ENCODE results near the gene SLC41A1.

Gene SLC41A1

DNA sequence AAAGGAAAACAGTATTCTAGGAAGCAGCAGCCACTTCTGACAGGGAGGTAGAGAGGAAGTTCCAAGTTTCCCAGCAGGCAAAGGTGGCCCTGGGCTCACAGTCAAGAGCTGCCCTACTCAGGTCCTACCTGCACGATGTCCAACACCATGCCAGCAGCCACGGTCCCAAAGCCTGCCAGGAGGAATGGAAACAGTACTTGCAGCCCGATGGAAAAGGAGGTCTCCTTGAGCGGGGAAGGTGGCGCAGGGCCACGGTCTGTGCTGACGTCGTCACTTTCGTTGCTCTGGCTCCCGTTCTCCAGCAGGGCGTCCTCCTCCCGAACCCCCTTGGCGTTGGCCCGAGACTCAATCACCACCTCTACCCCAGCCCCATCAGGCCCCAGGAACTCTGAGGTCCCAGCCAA, 3.1 kb downstream of the SLC41A1 start:
- TF ChIP-seq POLR2A (IDR thresholded peaks at IDR 0.05; ENCODE audit: low read length): no peak
- no peak for TF ChIP-seq GATA1 (IDR thresholded peaks at IDR 0.05; ENCODE audit: low read depth, low read length)
- DNase-seq: no peak

- DNase-seq: no peak
- TF ChIP-seq GATA1 (IDR thresholded peaks at IDR 0.05; ENCODE audit: low read depth, low read length): no peak
- no peak for TF ChIP-seq POLR2A (IDR thresholded peaks at IDR 0.05; ENCODE audit: low read length)
These were observed 3.5 kb downstream of the SLC41A1 start for GRCh38 chr1:205809469-205809868.

GRCh38 chr1:205805082-205805711, 7.8 kb downstream of the SLC41A1 start:
- TF ChIP-seq GATA1 (IDR thresholded peaks at IDR 0.05; ENCODE audit: low read depth, low read length) (no peak), POLR2A (IDR thresholded peaks at IDR 0.05; ENCODE audit: low read length) (no peak)
- no peak for DNase-seq

DNA sequence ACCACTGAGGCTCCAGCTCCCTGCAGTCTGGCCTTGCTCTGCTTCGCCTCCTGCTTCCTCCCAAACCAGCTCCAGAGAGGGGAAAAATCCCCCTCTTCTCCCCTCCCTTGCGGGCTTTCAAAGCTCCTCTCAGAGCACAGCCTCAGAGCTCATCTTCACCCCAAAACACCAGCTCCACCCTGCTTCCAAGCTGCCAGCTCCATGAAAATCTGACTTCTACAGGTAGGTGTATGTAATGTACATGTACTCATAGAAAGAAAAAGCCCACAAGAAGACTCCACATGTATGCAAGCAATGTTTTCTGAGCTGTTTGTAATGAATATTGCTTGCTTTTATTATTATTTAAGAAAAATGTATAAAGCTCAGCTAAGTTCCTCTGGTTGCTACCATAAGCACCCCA, 8.4 kb downstream of the SLC41A1 start:
- no peak for DNase-seq
- TF ChIP-seq GATA1 (IDR thresholded peaks at IDR 0.05; ENCODE audit: low read depth, low read length): no peak
- no peak for TF ChIP-seq POLR2A (IDR thresholded peaks at IDR 0.05; ENCODE audit: low read length)

DNA sequence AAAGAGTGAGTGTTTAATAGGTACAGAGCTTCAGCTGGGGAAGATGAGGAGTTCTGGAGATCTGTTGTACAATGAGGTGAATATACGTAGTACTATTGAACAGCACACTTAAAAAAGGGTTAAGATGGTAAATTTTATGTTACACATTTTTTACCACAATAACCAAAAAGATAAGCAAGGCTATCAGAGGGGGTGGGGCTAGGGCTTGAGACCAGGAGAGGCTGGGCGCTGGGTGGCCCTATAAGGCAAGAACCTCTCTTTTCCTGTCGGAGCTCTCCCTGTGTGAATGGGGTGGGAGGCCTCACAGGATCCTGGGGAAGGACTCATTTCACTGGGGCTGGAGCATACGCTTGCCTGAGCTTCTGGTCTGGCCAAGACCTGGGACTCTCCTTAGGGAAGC, 9.0 kb downstream of the SLC41A1 start:
- peak in 1 of 2 experiments; percentile 11 for DNase-seq
- no peak for TF ChIP-seq POLR2A (IDR thresholded peaks at IDR 0.05; ENCODE audit: low read length)
- TF ChIP-seq GATA1 (IDR thresholded peaks at IDR 0.05; ENCODE audit: low read depth, low read length): no peak

- DNase-seq: peak; percentile 28 to 74
- no peak for TF ChIP-seq POLR2A (IDR thresholded peaks at IDR 0.05; ENCODE audit: low read length)
- no peak for TF ChIP-seq GATA1 (IDR thresholded peaks at IDR 0.05; ENCODE audit: low read depth, low read length)
These were observed 10.9 kb downstream of the SLC41A1 start for GRCh38 chr1:205802060-205802459.

- no peak for TF ChIP-seq GATA1 (IDR thresholded peaks at IDR 0.05; ENCODE audit: low read depth, low read length)
- TF ChIP-seq POLR2A (IDR thresholded peaks at IDR 0.05; ENCODE audit: low read length): no peak
- DNase-seq: peak in 1 of 2 experiments; percentile 23
These were observed 11.9 kb downstream of the SLC41A1 start for GRCh38 chr1:205800981-205801703.

DNA sequence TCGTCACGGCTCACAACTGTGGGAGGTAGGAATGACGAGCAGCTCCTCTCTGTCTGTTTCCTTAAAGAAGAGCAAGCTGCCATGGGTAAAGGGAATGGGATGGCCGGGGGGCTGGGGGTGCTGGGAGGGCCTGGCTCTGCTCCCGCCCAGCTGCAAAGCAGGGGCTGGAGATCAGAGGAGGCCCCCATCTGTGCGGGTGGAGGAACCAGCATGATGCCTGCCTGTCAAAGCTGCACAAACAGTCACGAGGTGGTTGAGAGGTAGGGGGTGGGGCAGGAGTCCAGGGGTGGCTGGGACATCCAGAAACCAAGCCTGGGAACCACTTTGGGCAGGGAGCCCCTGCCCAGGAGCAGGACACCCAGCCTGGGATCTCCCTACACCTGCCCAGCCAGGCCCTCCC, 12.6 kb downstream of the SLC41A1 start:
- no peak for DNase-seq
- TF ChIP-seq POLR2A (IDR thresholded peaks at IDR 0.05; ENCODE audit: low read length) (no peak), GATA1 (IDR thresholded peaks at IDR 0.05; ENCODE audit: low read depth, low read length) (no peak)

GRCh38 chr1:205798577-205798976, 14.4 kb downstream of the SLC41A1 start:
- no peak for TF ChIP-seq POLR2A (IDR thresholded peaks at IDR 0.05; ENCODE audit: low read length)
- TF ChIP-seq GATA1 (IDR thresholded peaks at IDR 0.05; ENCODE audit: low read depth, low read length): no peak

GRCh38 chr1:205797168-205797567, 15.8 kb downstream of the SLC41A1 start:
- TF ChIP-seq GATA1 (IDR thresholded peaks at IDR 0.05; ENCODE audit: low read depth, low read length) (no peak), POLR2A (IDR thresholded peaks at IDR 0.05; ENCODE audit: low read length) (no peak)
- DNase-seq: no peak

More at GRCh38 chr1:205798577-205798976, 14.4 kb downstream of the SLC41A1 start:
- no peak for DNase-seq

- DNase-seq: no peak
- no peak for TF ChIP-seq POLR2A (IDR thresholded peaks at IDR 0.05; ENCODE audit: low read length)
- no peak for TF ChIP-seq GATA1 (IDR thresholded peaks at IDR 0.05; ENCODE audit: low read depth, low read length)
These were observed 18.8 kb downstream of the SLC41A1 start for GRCh38 chr1:205794011-205794730.

- no peak for TF ChIP-seq POLR2A (IDR thresholded peaks at IDR 0.05; ENCODE audit: low read length)
- TF ChIP-seq GATA1 (IDR thresholded peaks at IDR 0.05; ENCODE audit: low read depth, low read length): no peak
- DNase-seq: no peak
These were observed 19.9 kb downstream of the SLC41A1 start for GRCh38 chr1:205792961-205793673.

DNA sequence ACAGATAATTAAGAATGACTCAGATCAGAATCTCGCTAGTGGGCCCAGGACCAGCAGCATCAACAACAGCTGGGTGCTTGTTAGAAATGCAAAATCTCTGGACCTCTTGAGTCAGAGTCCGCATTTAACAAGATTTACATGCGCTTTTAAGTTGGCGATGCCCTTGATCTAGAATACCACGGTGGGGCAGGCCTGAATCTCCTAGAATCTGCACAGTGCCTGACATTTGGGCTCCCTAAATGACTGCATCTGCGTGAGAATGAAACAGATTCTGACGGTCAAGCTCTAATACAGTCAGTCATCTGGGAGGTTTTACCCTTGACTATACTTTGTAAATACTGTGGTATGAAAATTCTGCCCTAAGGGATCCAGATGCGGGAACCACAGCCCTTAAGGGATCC, 20.5 kb downstream of the SLC41A1 start:
- TF ChIP-seq POLR2A (IDR thresholded peaks at IDR 0.05; ENCODE audit: low read length): no peak
- TF ChIP-seq GATA1 (IDR thresholded peaks at IDR 0.05; ENCODE audit: low read depth, low read length): no peak
- no peak for DNase-seq
